G401.6 (cell line): ENCODE measurements around the gene RIMOC1.

ENCODE experiments used
- FAIRE-seq: peaks from 2 replicates; lab custom pipeline; 2012; peaks lifted over from hg19 to GRCh38; lab: Jason Lieb, UNC

RIMOC1 gene

GRCh38 chr5:41903892-41904799 lies at the start of gene RIMOC1:
Gene RIMOC1, plus strand, starts transcription at chr5:41904344. Its CDS starts 24 bp downstream, at chr5:41904368.
- FAIRE-seq = peak; percentile 99

GRCh38 chr5:41856644-41857491 lies 47.3 kb upstream of the RIMOC1 start:
- peak; percentile 25 for FAIRE-seq

- no peak for FAIRE-seq
Observed at GRCh38 chr5:41857989-41858388, 46.2 kb upstream of the RIMOC1 start.

- no peak for FAIRE-seq
Observed at GRCh38 chr5:41858890-41859289, 45.3 kb upstream of the RIMOC1 start.

GRCh38 chr5:41863871-41864486 lies 40.2 kb upstream of the RIMOC1 start:
- no peak for FAIRE-seq

- FAIRE-seq = no peak
Observed at GRCh38 chr5:41869151-41869723, 34.9 kb upstream of the RIMOC1 start.

GRCh38 chr5:41869724-41870626 lies 34.2 kb upstream of the RIMOC1 start, which contains the start of gene OXCT1:
Gene OXCT1, minus strand, starts transcription at chr5:41870425. Its CDS starts 67 bp downstream, at chr5:41870358.
- no peak for FAIRE-seq

GRCh38 chr5:41870627-41871048 lies 33.5 kb upstream of the RIMOC1 start:
- no peak for FAIRE-seq

- no peak for FAIRE-seq
Observed at GRCh38 chr5:41871852-41872251, 32.3 kb upstream of the RIMOC1 start.

GRCh38 chr5:41874512-41875060 lies 29.6 kb upstream of the RIMOC1 start:
- FAIRE-seq = no peak

- no peak for FAIRE-seq
Observed at GRCh38 chr5:41875121-41875520, 29.0 kb upstream of the RIMOC1 start.

GRCh38 chr5:41876678-41877077 lies 27.5 kb upstream of the RIMOC1 start:
- no peak for FAIRE-seq

- no peak for FAIRE-seq
Observed at GRCh38 chr5:41877408-41877807, 26.7 kb upstream of the RIMOC1 start.

- FAIRE-seq = no peak
Observed at GRCh38 chr5:41878173-41878572, 26.0 kb upstream of the RIMOC1 start.

- no peak for FAIRE-seq
Observed at GRCh38 chr5:41878643-41879478, 25.3 kb upstream of the RIMOC1 start.

- no peak for FAIRE-seq
Observed at GRCh38 chr5:41882765-41883164, 21.4 kb upstream of the RIMOC1 start.

- no peak for FAIRE-seq
Observed at GRCh38 chr5:41883243-41883642, 20.9 kb upstream of the RIMOC1 start.

- no peak for FAIRE-seq
Observed at GRCh38 chr5:41883936-41884335, 20.2 kb upstream of the RIMOC1 start.

- no peak for FAIRE-seq
Observed at GRCh38 chr5:41885286-41885685, 18.9 kb upstream of the RIMOC1 start.
